MM.1S (cell line): Measurements from ENCODE around the gene RAD51C.
"Not testable (repeated sequence)": the region's sequence is repeated elsewhere in the genome, so short reads cannot be mapped to it uniquely, and the experiment has no call there.

Experiments
- DNase-seq: peaks from one replicate; pipeline ENCODE4 v3.0.0-alpha.2; 2015
- H2AFZ ChIP-seq: fragments of 300-600 bp; sonication (generic); 2 replicates; pipeline ENCODE4 v1.6.0; 2016; ENCODE audit warnings: antibody characterized with exemption, low read length
- H3F3A ChIP-seq: fragments of 300-600 bp; sonication (generic); 2 replicates; pipeline ENCODE4 v1.6.1; 2016; ENCODE audit warnings: mild to moderate bottlenecking, antibody characterized with exemption, low read length, moderate library complexity, mixed read lengths; ENCODE audit not compliant: insufficient read depth
- H3K27ac ChIP-seq: fragments of 300-600 bp; sonication (generic); 2 replicates; pipeline ENCODE4 v1.5.1; 2016; ENCODE audit warnings: mild to moderate bottlenecking, low read length
- H3K27me3 ChIP-seq: fragments of 300-600 bp; sonication (generic); replicated peaks from 2 replicates; pipeline ENCODE4 v1.6.0; 2016; ENCODE audit warnings: low read length; ENCODE audit not compliant: insufficient read depth
- H3K36me3 ChIP-seq: fragments of 300-600 bp; sonication (generic); replicated peaks from 2 replicates; pipeline ENCODE4 v1.6.1; 2016; ENCODE audit warnings: mild to moderate bottlenecking, low read length, mixed read lengths; ENCODE audit not compliant: insufficient read depth
- H3K4me1 ChIP-seq: fragments of 300-600 bp; sonication (generic); 2 replicates; pipeline ENCODE4 v1.6.1; 2016; ENCODE audit warnings: low read length, mixed read lengths
- H3K4me2 ChIP-seq: fragments of 300-600 bp; sonication (generic); 2 replicates; pipeline ENCODE4 v1.6.0; 2016; ENCODE audit warnings: low read depth, low read length
- H3K4me3 ChIP-seq: fragments of 300-600 bp; sonication (generic); 2 replicates; pipeline ENCODE4 v1.5.1; 2016; ENCODE audit warnings: low read length, mixed read lengths
- H3K79me2 ChIP-seq: fragments of 300-600 bp; sonication (generic); 2 replicates; pipeline ENCODE4 v1.6.1; 2016; ENCODE audit warnings: mixed run types, low read length, mixed read lengths
- H3K9ac ChIP-seq: fragments of 300-600 bp; sonication (generic); 2 replicates; pipeline ENCODE4 v1.6.1; 2016; ENCODE audit warnings: low read length, mixed read lengths
- H3K9me2 ChIP-seq: fragments of 300-600 bp; sonication (generic); replicated peaks from 2 replicates; pipeline ENCODE4 v1.6.1; 2016; ENCODE audit warnings: mild to moderate bottlenecking, low read length, mixed read lengths; ENCODE audit not compliant: insufficient read depth
- H3K9me3 ChIP-seq: fragments of 300-600 bp; sonication (generic); replicated peaks from 2 replicates; pipeline ENCODE4 v1.6.1; 2016; ENCODE audit warnings: mild to moderate bottlenecking, low read length, mixed read lengths; ENCODE audit not compliant: insufficient read depth
- H4K20me1 ChIP-seq: fragments of 300-600 bp; sonication (generic); 2 replicates; pipeline ENCODE4 v1.6.1; 2016; ENCODE audit warnings: mild to moderate bottlenecking, low read length, moderate library complexity, mixed read lengths; ENCODE audit not compliant: insufficient read depth
- EZH2 ChIP-seq: fragments of 300-600 bp; sonication (generic); optimal IDR thresholded peaks from 2 replicates; pipeline ENCODE3; 2017; ENCODE audit warnings: low read depth, mild to moderate bottlenecking, antibody characterized with exemption, low read length, mixed read lengths
- EZH2phosphoT487 ChIP-seq: fragments of 300-600 bp; sonication (generic); IDR thresholded peaks from 2 replicates; pipeline ENCODE4 v1.6.1; 2018; ENCODE audit warnings: antibody characterized with exemption, low read length
- TF ChIP-seq, protein P1 (sequence below): fragments of 300-600 bp; sonication (generic); IDR thresholded peaks from 2 replicates; pipeline ENCODE4 v1.5.1; 2016; ENCODE audit warnings: antibody characterized with exemption, low read length, mixed read lengths

RAD51C gene

DNA sequence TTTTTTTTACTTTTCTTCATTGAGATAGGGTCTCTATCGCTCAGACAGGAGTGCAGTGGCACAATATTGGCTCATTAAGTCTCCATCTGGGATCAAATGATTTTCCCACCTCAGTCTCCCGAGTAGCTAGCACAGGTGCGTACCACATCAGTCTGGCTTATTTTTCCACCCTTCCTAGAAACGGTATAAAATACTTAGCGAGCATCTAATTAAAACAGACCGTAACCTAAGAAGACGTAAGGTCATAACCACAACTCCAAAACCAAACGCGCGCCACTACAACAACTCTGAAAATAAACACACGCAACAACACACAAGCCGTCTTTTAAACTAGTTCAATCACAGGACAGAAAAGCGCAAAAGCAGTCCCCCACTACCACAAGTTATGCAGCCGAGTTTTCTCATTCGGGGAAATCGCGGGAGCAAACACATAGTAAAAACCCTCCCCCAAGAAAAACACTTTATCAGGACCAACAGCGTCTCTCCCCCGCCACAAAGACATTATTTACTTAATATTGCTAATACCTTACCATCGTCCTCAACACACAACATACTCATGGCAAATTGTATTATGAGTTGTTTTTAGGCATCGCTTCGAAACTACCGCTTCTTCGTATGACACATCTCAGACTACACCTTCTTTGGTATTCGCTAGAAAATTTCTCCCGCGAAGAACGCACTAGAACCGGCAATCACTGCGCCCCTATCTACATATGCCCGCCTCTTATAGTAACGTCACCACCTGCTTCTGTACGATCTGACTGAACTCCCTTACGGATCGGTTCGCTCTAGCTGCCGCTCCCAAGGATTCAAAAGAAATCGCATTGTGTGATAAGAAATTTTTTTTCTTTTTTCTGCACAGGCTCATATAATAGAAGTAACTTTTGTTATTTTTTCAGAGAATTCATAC is 33.3 kb upstream of the RAD51C start:
- Histone ChIP-seq H4K20me1 (no peaks in the 10 kb centered on the region), H3K9ac (peak overlapping the region; percentile 77), H3K9me3 (no peaks in the 10 kb centered on the region), H3K4me2 (peak overlapping the region; percentile 72), H3K79me2 (no peaks in the 10 kb centered on the region), H3K36me3 (no peaks in the 10 kb centered on the region), H3F3A (0 out of 2 replicates have a peak, but pooled peaks cover 5% of the 10 kb centered on the region), H3K9me2 (no peaks in the 10 kb centered on the region), H3K4me3 (peak overlapping the region; percentile 39), H2AFZ (peak overlapping the region; percentile 42), H3K27ac (peak overlapping the region; percentile 56; the same call in 1 of the 2 replicates), H3K4me1 (no peaks in the 10 kb centered on the region), H3K27me3 (no peaks in the 10 kb centered on the region; the same call in 1 of the 2 replicates)
- peak; percentile 81 for DNase-seq
- TF ChIP-seq, protein P1, sequence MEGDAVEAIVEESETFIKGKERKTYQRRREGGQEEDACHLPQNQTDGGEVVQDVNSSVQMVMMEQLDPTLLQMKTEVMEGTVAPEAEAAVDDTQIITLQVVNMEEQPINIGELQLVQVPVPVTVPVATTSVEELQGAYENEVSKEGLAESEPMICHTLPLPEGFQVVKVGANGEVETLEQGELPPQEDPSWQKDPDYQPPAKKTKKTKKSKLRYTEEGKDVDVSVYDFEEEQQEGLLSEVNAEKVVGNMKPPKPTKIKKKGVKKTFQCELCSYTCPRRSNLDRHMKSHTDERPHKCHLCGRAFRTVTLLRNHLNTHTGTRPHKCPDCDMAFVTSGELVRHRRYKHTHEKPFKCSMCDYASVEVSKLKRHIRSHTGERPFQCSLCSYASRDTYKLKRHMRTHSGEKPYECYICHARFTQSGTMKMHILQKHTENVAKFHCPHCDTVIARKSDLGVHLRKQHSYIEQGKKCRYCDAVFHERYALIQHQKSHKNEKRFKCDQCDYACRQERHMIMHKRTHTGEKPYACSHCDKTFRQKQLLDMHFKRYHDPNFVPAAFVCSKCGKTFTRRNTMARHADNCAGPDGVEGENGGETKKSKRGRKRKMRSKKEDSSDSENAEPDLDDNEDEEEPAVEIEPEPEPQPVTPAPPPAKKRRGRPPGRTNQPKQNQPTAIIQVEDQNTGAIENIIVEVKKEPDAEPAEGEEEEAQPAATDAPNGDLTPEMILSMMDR = no peak
- no peak for TF ChIP-seq EZH2phosphoT487
- no peak for TF ChIP-seq EZH2

DNA sequence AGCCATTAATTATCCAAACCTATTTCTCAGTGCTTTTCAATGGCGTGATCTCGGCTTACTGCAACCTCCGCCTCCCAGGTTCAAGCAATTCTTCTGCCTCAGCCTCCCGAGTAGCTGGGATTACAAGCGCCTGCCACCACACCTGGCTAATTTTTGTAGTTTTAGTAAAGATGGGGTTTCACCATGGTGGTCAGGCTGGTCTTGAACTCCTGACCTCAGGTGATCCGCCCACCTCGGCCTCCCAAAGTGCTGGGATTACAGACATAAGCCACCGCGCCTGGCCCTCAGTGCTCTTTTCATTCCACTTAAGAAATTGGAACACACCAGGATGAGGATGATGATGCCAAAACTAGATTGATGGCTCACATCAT is 32.7 kb upstream of the RAD51C start:
- not testable (repeated sequence) for H3K79me2 ChIP-seq, DNase-seq, H3K27ac ChIP-seq, H4K20me1 ChIP-seq, H3K9me3 ChIP-seq, H3K4me1 ChIP-seq, H3K36me3 ChIP-seq, H3F3A ChIP-seq, H3K27me3 ChIP-seq, H3K9me2 ChIP-seq
- peak overlapping the region; percentile 77; the same call in 1 of the 2 replicates for H3K9ac ChIP-seq
- peak overlapping the region; percentile 72 for H3K4me2 ChIP-seq
- peak overlapping the region; percentile 42 for H2AFZ ChIP-seq
- peak overlapping the region; percentile 39 for H3K4me3 ChIP-seq

DNA sequence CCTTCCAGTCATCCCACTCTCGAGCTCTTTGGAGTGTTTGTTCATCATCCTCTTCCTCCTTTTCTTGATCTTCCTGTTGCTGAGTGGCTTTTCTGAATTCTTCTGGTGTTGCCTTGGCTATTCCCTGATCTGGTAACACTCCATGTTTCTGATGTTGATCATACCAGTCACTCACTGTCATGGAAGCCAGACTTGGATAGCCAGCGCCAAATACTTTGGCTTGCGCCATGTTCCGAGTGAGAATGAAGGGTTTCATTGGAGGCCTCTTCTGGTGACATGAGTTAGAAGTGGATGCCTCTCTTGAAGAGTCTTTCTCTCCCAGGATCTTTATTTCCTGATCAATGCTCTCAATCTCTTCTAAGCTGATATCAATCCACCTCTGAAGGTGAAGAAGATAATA is 31.8 kb upstream of the RAD51C start:
- Histone ChIP-seq H3K9me2 (no peaks in the 10 kb centered on the region), H3K4me3 (no peak overlapping the region), H3K4me2 (no peak overlapping the region), H3K27ac (no peak overlapping the region), H3K79me2 (no peaks in the 10 kb centered on the region), H4K20me1 (no peaks in the 10 kb centered on the region), H3K36me3 (no peaks in the 10 kb centered on the region), H3K9me3 (no peaks in the 10 kb centered on the region), H3K9ac (no peak overlapping the region), H3F3A (0 out of 2 replicates have a peak, but pooled peaks cover 5% of the 10 kb centered on the region), H2AFZ (no peak overlapping the region), H3K27me3 (no peaks in the 10 kb centered on the region; the same call in 1 of the 2 replicates), H3K4me1 (no peaks in the 10 kb centered on the region)
- no peak for TF ChIP-seq EZH2
- TF ChIP-seq, protein P1 = no peak
- no peak for TF ChIP-seq EZH2phosphoT487
- no peak for DNase-seq

DNA sequence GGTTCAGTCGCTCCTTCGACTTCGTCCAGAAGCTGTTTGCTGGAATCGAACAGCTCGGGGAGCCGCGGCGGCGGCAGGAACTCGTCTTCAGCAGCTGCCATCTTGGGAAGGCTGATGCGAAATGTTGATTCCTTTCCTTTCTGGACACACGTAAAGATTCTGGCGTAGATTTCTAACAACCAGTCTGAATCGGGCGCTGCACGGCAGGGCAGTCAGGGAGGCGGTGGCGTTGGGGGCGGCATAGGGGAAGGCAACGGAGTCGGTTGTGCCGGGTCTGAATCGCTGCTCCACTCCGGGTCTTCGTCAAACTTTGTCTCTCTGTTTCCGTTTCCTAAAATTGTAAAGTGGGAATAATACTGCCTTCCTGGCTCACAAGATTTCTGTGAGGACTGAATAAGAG is 30.9 kb upstream of the RAD51C start:
- H3K9ac ChIP-seq = no peak overlapping the region
- no peaks in the 10 kb centered on the region for H3K36me3 ChIP-seq
- H3K4me1 ChIP-seq = no peaks in the 10 kb centered on the region
- no peak overlapping the region for H3K4me2 ChIP-seq
- H2AFZ ChIP-seq = no peak overlapping the region
- H3K79me2 ChIP-seq = no peaks in the 10 kb centered on the region
- TF ChIP-seq EZH2phosphoT487 (no peak), EZH2 (no peak)
- TF ChIP-seq, protein P1 = no peak
- no peak for DNase-seq
- no peaks in the 10 kb centered on the region; the same call in 1 of the 2 replicates for H3K27me3 ChIP-seq
- no peaks in the 10 kb centered on the region for H4K20me1 ChIP-seq
- H3F3A ChIP-seq = 0 out of 2 replicates have a peak, but pooled peaks cover 5% of the 10 kb centered on the region
- H3K27ac ChIP-seq = no peak overlapping the region
- no peak overlapping the region for H3K4me3 ChIP-seq
- H3K9me3 ChIP-seq = no peaks in the 10 kb centered on the region
- H3K9me2 ChIP-seq = no peaks in the 10 kb centered on the region
